ENCODE results near the gene RASAL1.

RASAL1 gene

DNA sequence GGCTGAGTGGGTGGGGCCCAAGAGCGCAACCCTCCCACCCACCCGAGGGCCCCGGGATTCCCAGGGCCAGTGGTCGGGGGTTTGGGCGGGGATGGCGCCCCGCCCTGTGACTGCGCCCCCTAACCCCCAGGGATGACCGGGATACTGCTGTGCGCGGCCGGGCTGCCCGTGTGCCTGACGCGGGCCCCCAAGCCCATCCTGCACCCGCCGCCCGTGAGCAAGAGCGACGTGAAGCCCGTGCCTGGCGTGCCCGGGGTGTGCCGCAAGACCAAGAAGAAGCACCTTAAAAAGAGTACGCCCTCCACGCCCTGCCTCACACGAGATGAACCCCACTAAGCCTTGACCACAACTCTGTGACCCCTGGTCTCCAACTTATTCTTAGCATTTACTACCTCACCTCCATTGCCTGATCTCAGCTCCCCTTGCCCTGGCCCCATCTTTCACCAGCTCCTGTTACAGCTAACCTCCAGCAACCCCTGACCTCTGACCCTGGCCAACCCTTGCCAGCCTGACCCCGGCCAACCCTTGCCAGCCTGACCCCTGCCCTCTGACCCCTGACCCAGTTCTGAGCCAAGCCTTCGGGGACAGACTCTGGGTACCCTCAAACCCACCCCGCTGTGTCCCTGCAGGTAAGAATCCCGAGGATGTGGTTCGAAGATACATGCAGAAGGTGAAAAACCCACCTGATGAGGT, 42.0 kb downstream of the RASAL1 start:
- DNase-seq (ENCODE audit: low spot score): no peak

GRCh38 chr12:113092607-113093408, 42.8 kb downstream of the RASAL1 start:
- DNase-seq (ENCODE audit: low spot score): peak; percentile 61

DNA sequence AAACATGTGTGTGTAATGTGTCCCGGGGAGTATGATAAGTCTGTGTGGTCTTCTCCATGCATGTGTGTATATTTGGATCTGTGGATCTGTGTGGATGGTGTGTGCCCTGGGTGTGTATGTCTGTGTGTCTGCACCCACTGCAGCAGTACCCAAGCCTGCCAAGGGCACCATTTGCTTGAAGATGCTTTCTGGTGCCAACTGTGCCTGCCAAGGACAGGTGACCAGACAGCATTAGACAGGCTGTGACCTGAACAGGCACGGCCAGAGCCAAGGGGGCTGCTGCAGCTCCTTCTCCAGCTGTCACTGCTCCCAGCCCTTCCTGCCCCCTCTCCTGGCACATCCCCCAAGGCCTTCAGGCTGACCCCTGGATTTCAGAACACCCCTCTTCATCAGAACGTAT, 44.1 kb downstream of the RASAL1 start:
- no peak for DNase-seq (ENCODE audit: low spot score)

DNA sequence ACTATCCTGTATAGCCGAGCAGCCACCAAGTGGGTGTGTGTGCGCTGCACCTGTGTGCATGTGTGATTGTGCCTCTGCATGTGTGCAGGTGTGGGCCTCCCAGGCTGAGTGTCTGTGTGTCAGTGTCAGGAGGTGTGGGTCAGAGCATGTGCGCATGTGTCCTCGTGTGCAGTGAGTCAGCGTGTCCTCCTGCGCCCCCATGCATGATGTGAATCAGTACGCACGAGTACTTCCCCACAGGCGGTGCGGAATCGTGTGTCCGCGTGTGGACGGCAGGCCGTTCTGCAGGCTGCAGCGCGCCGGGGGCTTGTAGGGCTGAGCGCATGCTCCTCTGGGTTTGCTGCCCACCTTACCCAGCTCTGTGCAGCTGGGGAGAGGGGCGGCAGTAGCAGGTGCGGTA, 44.8 kb downstream of the RASAL1 start:
- DNase-seq (ENCODE audit: low spot score): no peak

DNA sequence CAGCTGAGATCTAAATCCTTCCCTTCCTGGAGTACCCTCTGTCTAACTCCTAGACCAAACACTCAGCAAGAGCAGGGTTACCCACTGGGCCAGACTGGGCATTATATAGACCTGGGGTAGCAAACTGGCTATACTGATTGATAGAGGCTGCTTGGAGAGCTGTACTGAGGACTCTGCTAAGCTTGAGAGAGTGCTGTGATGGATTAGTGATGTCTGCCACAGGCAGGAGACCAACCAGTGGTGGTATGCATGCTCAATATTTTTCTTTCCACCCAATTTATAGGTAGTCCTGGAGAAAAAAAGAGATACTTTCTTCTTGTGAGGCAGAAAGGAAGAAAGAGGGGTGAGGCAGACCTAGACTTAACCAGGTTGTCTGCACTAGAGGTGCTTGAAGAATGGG, 45.7 kb downstream of the RASAL1 start:
- DNase-seq (ENCODE audit: low spot score): no peak

DNA sequence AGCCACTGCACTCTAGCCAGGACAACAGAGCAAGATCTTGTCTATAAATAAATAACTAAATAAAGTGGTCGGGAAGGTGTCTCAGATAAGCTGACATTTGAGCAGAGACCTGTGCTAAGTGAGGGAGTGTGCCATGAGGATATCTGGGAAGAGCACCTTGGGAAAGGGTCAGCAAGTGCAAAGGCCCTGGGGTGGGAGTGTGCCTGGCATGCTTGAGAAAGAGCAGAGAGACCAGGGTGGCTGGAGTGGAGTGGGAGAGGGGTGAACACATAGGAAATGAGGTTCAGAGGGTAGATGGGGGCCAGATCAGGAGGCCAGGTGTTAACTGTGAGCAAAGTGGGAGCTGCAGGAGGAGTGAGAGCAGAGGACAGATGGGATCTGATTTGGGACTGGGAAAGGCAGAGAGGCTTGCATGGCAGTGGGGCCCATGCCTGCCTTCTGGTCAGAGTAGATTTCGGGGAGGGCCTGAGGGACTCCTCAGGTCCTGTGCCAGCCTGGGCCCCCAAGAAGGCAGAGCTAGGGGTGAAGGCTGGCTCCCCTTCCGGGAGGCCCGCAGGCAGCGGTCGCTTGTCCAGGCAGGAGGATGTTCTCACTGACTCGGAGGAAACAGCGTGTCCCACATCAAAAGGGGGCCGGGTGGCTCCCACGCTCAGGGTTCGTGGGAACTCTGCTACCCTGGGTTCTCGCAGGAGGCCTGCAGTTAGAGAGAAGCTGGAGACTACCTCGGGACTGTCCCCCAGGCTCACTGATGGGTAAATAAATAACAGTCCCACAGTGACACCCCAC, 46.4 kb downstream of the RASAL1 start:
- DNase-seq (ENCODE audit: low spot score): no peak

DNA sequence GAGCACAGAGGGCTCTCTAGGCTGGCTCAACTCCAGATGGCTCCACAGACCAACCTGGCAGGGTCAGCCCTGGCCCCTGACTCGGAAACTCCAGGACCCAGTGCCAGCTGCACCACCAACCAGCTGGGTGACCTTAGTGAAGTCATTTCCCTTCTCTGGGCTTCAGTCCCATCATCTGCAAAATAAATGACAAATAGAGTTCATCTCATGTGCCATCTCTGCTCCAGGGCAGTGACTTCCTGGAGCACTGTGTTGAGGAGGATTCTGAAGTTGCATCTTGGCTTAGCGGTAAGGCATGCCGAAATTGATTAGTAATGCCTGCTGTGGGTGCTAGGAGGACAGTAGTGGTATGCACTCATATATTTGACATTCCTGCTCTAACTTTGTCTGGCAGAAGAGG, 47.5 kb downstream of the RASAL1 start:
- no peak for DNase-seq (ENCODE audit: low spot score)

DNA sequence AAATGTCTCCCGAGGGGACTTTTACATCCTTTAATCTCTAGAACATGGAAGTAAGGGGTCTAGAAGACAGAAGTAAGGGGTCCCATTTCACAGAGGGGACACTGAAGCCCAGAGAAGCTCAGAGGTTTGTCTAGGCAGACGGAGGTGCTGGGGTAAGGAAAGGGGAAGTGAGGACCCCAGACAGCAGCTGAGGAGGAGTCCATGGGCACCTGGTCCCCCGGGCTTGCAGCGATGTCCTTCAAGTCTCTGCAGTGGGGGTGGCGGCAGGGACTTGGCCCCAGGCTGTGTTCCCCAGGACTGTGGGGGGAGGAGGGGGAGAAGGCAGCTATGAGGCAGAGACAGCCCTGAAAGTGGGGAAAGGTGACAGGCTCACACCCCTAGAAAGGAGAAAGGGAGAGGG, 48.4 kb downstream of the RASAL1 start:
- DNase-seq (ENCODE audit: low spot score): no peak

- no peak for DNase-seq (ENCODE audit: low spot score)
These were observed 49.1 kb downstream of the RASAL1 start for GRCh38 chr12:113086249-113087164.

DNA sequence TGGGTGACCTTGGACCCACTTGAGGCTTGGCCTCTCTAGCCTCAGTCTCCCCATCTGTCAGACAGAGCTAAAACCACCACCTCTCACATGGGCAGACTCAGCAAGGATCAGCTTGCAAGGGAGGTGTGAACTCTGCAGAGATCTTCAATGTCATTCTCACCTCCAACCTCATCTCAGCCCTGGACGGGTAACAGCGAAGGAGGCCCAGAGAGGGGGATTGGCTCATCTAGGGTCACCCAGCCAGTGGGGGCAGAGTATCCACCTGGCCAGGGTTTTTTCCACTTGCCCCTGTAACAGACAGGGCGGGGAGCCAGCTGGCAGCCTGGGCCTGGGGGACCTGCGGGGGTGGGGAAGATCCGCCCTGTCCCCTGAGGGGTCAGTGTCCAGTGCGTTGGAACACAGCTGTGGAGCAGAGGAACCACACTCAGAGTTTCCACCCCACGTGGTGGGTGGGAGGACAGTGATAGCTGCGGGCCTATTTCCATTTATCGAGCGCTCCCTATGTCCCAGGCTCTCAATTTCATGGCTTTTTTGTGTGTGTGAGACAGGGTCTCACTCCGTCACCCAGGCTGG, 51.6 kb downstream of the RASAL1 start:
- no peak for DNase-seq (ENCODE audit: low spot score)

DNA sequence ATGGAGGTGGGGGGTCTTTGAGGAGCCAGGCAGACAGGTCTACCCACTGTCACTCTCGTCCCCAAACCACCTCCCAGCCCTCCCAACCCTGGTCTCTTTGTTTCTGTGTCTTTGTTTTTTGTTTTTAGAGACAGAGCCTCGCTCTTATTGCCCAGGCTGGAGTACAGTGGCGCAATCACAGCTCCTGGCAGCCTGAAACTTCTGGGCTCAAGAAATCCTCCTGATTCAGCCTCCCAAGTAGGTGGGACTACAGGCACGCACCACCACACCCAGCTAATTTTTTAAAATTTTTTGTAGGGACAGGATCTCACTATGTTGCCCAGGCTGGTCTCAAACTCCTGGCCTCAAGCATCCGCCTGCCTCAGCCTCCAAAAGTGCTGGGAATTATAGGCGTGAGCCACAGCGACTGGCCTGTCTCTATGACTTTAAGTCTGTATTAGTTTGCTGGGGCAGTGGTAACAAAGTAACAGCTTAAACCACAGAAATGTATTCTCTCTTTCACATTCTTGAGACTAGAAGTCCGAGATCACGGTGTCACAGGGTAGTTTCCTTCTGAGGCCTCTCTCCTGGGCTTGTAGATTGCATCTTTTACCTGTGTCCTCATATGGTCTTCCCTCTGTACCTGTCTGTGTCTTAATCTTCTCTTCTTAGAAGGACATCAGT, 52.9 kb downstream of the RASAL1 start:
- DNase-seq (ENCODE audit: low spot score): no peak

GRCh38 chr12:113081873-113082272, 53.7 kb downstream of the RASAL1 start:
- DNase-seq (ENCODE audit: low spot score): no peak

- no peak for DNase-seq (ENCODE audit: low spot score)
These were observed 57.7 kb downstream of the RASAL1 start for GRCh38 chr12:113077859-113078255.

DNA sequence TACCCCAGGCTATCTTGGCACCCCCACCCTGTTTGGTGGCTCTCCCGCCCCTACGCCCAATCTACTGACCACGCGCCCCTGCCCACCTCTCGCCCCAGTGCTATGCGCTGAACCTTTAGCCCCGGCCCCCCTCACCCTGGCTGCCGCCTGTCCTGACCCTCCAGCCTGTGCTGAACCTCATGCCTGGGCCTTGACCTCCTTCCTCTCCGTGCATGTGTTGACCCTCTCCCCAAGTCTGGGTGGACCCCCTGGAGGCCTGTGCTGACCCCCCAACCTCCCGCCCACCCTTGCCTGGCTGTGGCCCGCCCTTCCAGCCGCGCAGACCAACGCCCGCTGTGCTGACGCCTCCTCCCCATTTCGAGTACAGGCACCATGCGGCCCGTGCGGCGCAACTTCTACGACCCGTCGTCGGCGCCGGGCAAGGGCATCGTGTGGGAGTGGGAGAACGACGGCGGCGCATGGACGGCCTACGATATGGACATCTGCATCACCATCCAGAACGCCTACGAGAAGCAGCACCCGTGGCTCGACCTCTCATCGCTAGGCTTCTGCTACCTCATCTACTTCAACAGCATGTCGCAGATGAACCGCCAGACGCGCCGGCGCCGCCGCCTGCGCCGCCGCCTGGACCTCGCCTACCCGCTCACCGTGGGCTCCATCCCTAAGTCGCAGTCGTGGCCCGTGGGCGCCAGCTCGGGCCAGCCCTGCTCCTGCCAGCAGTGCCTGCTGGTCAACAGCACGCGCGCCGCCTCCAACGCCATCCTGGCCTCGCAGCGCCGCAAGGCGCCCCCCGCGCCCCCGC, 58.3 kb downstream of the RASAL1 start:
- DNase-seq (ENCODE audit: low spot score): no peak

DNA sequence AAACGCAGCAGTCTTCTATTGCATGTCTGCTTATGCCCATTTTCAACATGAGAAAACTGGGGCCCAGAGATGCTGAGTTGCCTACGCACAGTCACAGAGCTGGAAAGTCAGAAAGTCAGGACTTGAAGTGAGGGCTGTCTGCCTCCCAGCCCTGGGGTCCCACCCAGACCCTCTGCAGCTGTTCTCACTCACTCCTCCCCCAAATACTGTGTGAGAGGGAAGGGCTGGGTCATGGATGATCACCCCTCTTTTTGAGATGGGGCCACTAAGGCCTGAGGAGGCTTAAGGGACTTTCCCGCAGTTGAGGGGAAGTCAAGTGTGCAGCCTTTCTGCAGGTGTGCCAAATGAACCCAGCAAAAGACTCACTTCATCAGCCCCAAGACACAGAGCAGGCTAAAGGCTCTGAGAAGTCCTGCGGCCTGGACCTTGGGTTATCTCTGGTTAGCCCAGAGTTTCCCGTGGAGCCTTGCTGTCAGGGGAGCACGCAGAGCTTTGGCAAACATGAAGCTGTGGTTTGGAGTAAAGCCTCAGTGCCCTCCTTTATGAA, 60.4 kb downstream of the RASAL1 start:
- no peak for DNase-seq (ENCODE audit: low spot score)

- no peak for DNase-seq (ENCODE audit: low spot score)
These were observed 62.0 kb downstream of the RASAL1 start for GRCh38 chr12:113073586-113073985.

- peak; percentile 50 for DNase-seq (ENCODE audit: low spot score)
These were observed 63.4 kb downstream of the RASAL1 start for GRCh38 chr12:113072136-113072535.

DNA sequence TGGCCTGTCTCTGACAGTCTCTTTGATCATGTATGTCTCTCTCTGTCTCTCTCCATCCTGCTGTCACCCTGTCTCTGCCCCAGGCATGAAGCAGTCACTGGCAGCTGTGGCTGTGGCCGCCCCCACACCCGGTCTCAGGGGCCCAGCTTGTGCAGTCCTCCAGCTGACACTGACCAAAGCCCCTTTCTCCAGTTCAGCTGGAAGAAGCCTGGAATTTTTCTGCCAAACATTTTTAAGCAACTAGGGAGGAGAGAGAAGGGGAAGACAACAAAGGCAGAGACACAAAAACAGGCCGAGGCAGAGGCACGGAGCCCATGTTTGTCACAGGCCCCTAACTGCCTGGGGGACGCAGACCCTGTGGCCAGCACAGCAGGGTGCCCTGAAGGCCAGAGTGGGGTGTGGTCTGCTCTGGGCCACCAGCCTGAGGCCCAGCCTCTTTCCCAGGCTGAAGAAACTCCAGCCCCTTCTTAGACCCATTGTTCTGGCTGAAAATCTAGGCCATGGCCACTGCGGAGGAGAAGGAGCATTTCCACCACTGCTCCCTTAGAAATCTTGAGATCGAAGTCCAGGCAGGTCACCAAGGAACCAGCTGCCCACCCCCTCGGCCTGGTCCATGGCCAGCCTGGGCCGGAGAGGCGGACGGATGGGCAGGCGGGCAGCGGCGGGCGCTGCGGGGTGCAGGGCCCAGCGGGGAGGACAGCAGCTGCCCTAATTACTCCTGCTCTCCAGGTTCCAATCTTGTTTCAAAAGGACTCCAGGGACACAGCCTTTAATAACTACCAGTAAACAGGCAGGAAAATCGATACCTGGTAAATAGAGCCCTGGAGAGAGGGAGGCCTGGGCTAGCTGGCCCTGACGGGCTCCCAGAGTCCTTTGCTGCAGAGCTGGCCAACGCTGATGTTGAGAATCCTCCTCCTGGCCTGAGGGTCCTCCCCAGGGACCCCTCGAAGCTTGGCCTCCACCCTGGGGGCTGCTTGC, 64.1 kb downstream of the RASAL1 start:
- DNase-seq (ENCODE audit: low spot score): peak; percentile 95
